K562 (cell line): ENCODE data around the gene CCR6. TPM values are rescaled to one million over a fixed set of nuclear protein-coding genes. Genes with fewer than 3 reads are reported as not detected.

Experiments used
- ATAC-seq: fragments of 200-7000 bp; cut with Tn5 transposase; 3 replicates; pipeline ENCODE4 v1.9.1; 2020; ENCODE audit warnings: moderate library complexity
- BruUV-seq: library from RNA; stranded (reverse); fragments of 400-500 nt; replicated peaks from 2 replicates; lab custom pipeline; 2021; lab: Mats Ljungman, UMichigan
- CTCF ChIA-PET: fragments of 300-600 bp; formaldehyde crosslinking; extraction: SDS; loops from one replicate; lab custom pipeline; 2021; ENCODE audit warnings: low intra/inter-chr PET ratio; lab: Yijun Ruan, JAX
- POLR2A ChIA-PET: fragments of 300-600, 350-650 bp; sonication (Branson Sonifier 250); formaldehyde crosslinking; extraction: SDS; loops from one replicate; lab custom pipeline; 2021; ENCODE audit warnings: antibody characterized with exemption, inconsistent platforms; lab: Yijun Ruan, JAX
- DNase-seq, 4 experiments: peaks; one replicate each; pipeline versions ENCODE4 v3.0.0 to v3.0.0-alpha.2; 2011 to 2018; ENCODE audit warnings: low spot score in 3 of 4, mixed read lengths in 3 of 4; ENCODE audit errors: extremely low read depth in 1 of 4
- FAIRE-seq: peaks from 2 replicates; lab custom pipeline; 2011; peaks lifted over from hg19 to GRCh38; lab: Jason Lieb, UNC
- H2AFZ ChIP-seq: 2 replicates; pipeline ENCODE4 v1.6.0; 2011; ENCODE audit warnings: low read depth, low read length, control low read depth, inconsistent platforms
- H3K27ac ChIP-seq: fragments of 200-600 bp; 3 replicates; pipeline ENCODE4 v1.8.0; 2011; ENCODE audit warnings: low read depth, mild to moderate bottlenecking, control low read depth, inconsistent platforms, low read length, moderate library complexity, mixed read lengths; ENCODE audit errors: extremely low read depth
- H3K27me3 ChIP-seq, 2 experiments: fragments of 300-600 bp in 1 of 2; 2 replicates in 1 of 2; 3 replicates in 1 of 2; pipeline versions ENCODE4 v1.6.0 to v1.8.0; 2011; ENCODE audit warnings: inconsistent platforms in 2 of 2, low read length in 2 of 2, mild to moderate bottlenecking in 1 of 2, mixed read lengths in 1 of 2, moderate library complexity in 1 of 2; ENCODE audit not compliant: control insufficient read depth in 2 of 2, insufficient read depth in 2 of 2
- H3K36me3 ChIP-seq: fragments of 300-600 bp; 3 replicates; pipeline ENCODE4 v1.8.0; 2011; ENCODE audit warnings: mild to moderate bottlenecking, low read length, inconsistent platforms; ENCODE audit not compliant: control insufficient read depth, insufficient read depth
- H3K4me1 ChIP-seq, 2 experiments: fragments of 200-600 bp in 1 of 2; replicated peaks in 1 of 2; 2 replicates in 1 of 2; 3 replicates in 1 of 2; pipeline versions ENCODE4 v1.5.1 to v1.8.0; 2011; ENCODE audit warnings: inconsistent platforms in 2 of 2, low read length in 2 of 2, mild to moderate bottlenecking in 1 of 2, mixed read lengths in 1 of 2, moderate library complexity in 1 of 2; ENCODE audit not compliant: control insufficient read depth in 2 of 2, insufficient read depth in 2 of 2
- H3K4me2 ChIP-seq: 2 replicates; pipeline ENCODE4 v1.6.1; 2011; ENCODE audit warnings: low read length, control low read depth, inconsistent platforms, mixed read lengths; ENCODE audit not compliant: insufficient read depth
- H3K4me3 ChIP-seq: fragments of 200-600 bp; sonication (generic), shearing (Covaris generic); 2 replicates; pipeline ENCODE4 v1.5.1; 2016; ENCODE audit warnings: control low read depth, inconsistent platforms
- H3K79me2 ChIP-seq: fragments of 200-600 bp; 3 replicates; pipeline ENCODE4 v1.8.0; 2011; ENCODE audit warnings: low read length, inconsistent platforms; ENCODE audit not compliant: control insufficient read depth, insufficient read depth
- H3K9ac ChIP-seq, 2 experiments: 2 replicates each; pipeline versions ENCODE4 v1.6.0 to v1.6.1; 2011; ENCODE audit warnings: low read depth in 2 of 2, low read length in 2 of 2, control low read depth in 1 of 2, inconsistent platforms in 1 of 2, mild to moderate bottlenecking in 1 of 2, mixed read lengths in 1 of 2; ENCODE audit not compliant: insufficient read depth in 1 of 2
- H3K9me1 ChIP-seq: one replicate; pipeline ENCODE4 v1.6.0; 2011; ENCODE audit warnings: inconsistent platforms, mild to moderate bottlenecking, low read length, moderate library complexity; ENCODE audit not compliant: control insufficient read depth, insufficient read depth
- H3K9me3 ChIP-seq: replicated peaks from 2 replicates; pipeline ENCODE4 v1.5.1; 2011; ENCODE audit warnings: low read depth, low read length, inconsistent platforms; ENCODE audit not compliant: control insufficient read depth, insufficient read depth
- H4K20me1 ChIP-seq: replicated peaks from 2 replicates; pipeline ENCODE4 v1.6.1; 2011; ENCODE audit warnings: low read length, inconsistent platforms, mixed read lengths; ENCODE audit not compliant: control insufficient read depth, insufficient read depth
- BCOR ChIP-seq: fragments of 450-650 bp; IDR thresholded peaks from 2 replicates; pipeline ENCODE4 v1.6.1; 2016
- BRF1 ChIP-seq: IDR thresholded peaks from 3 replicates; pipeline ENCODE4 v1.6.1; 2011; ENCODE audit warnings: borderline replicate concordance, mild to moderate bottlenecking; ENCODE audit not compliant: insufficient read length; ENCODE audit errors: extremely low read depth
- FOXM1 ChIP-seq, 2 experiments: fragments of 450-650 bp in 1 of 2; sonication (generic) in 1 of 2; formaldehyde crosslinking in 1 of 2; IDR thresholded peaks; 2 replicates each; pipeline versions ENCODE4 v1.6.1 to v1.9.0; 2017 to 2022; ENCODE audit warnings: low read depth in 2 of 2, mild to moderate bottlenecking in 2 of 2, missing genetic modification reagents in 1 of 2, moderate library complexity in 1 of 2
- ILF3 ChIP-seq: fragments of 450-650 bp; IDR thresholded peaks from 2 replicates; pipeline ENCODE4 v1.6.1; 2018; ENCODE audit warnings: antibody characterized with exemption, mild to moderate bottlenecking, moderate library complexity, borderline replicate concordance
- LEF1 ChIP-seq: fragments of 450-650 bp; IDR thresholded peaks from 2 replicates; pipeline ENCODE4 v1.6.1; 2016; ENCODE audit warnings: mild to moderate bottlenecking
- NR0B1 ChIP-seq: fragments of 450-650 bp; IDR thresholded peaks from one replicate; pipeline ENCODE4 v1.6.1; 2018; ENCODE audit warnings: mild to moderate bottlenecking, moderate library complexity; ENCODE audit not compliant: partially characterized antibody
- POU5F1 ChIP-seq: fragments of 150-350 bp; IDR thresholded peaks from 2 replicates; pipeline ENCODE4 v1.6.1; 2014; ENCODE audit warnings: borderline replicate concordance, low read length, low read depth, mild to moderate bottlenecking; ENCODE audit not compliant: partially characterized antibody
- SAFB2 ChIP-seq: fragments of 200-400 bp; formaldehyde crosslinking; IDR thresholded peaks from 2 replicates; pipeline ENCODE4 v1.6.1; 2018; ENCODE audit warnings: borderline replicate concordance, low read length, low read depth, moderate library complexity; ENCODE audit not compliant: severe bottlenecking
- SMARCA4 ChIP-seq: fragments of 450-650 bp; IDR thresholded peaks from 2 replicates; pipeline ENCODE4 v1.6.1; 2016
- ZBED1 ChIP-seq: IDR thresholded peaks from 2 replicates; pipeline ENCODE4 v1.6.1; 2014
- ZFP91 ChIP-seq: sonication (generic); formaldehyde crosslinking; IDR thresholded peaks from 2 replicates; pipeline ENCODE4 v1.8.0; 2022; ENCODE audit warnings: mild to moderate bottlenecking, missing genetic modification reagents
- ZNF431 ChIP-seq: sonication (generic); formaldehyde crosslinking; IDR thresholded peaks from 2 replicates; pipeline ENCODE4 v1.8.0; 2022; ENCODE audit warnings: mild to moderate bottlenecking, missing genetic modification reagents
- ZNF644 ChIP-seq: fragments of 200-800 bp; sonication (Bioruptor generic); IDR thresholded peaks from 2 replicates; pipeline ENCODE4 v1.6.1; 2016; ENCODE audit warnings: low read depth, missing genetic modification characterization, missing compliant biosample characterization
- ZNF717 ChIP-seq: fragments of 250-450 bp; sonication (Bioruptor Pico); IDR thresholded peaks from 2 replicates; pipeline ENCODE4 v1.5.0; 2021
- in situ Hi-C: fragments of 300-500 bp; cut with MboI; formaldehyde crosslinking; loops from 4 replicates; pipeline ENCODE4 v1.15.0; 2018; ENCODE audit warnings: inconsistent platforms, mixed read lengths
- intact Hi-C: fragments of 100-400 bp; cut with micrococcal nuclease; formaldehyde crosslinking; loops from 2 replicates; pipeline ENCODE4 v1.14.2; 2022
- polyA plus RNA-seq, 8 experiments: library from polyadenylated mRNA; depleted of rRNA in 4 of 8; stranded (reverse) in 5 of 8; unstranded in 3 of 8; fragments of >200 nt; fragmentation: Nextera tagmentation in 2 of 8; fragmentation: Illumina TruSeq in 1 of 8; extraction: Ambion mirVana in 2 of 8; extraction: Trizol in 1 of 8; gene quantifications; 2 replicates each; pipeline versions ENCODE4 v1.2.1 to v1.2.3, GENCODE V29; 2011 to 2014; ENCODE audit warnings: inconsistent platforms in 1 of 8, missing spikeins in 1 of 8
- total RNA-seq, 7 experiments: library from RNA; depleted of rRNA in 6 of 7; stranded (reverse); fragments of >200 nt in 6 of 7; fragmentation: Illumina TruSeq in 2 of 7; extraction: Trizol in 2 of 7; gene quantifications; 2 replicates each; pipeline versions ENCODE4 v1.2.1 to v1.2.3, GENCODE V29; 2011 to 2021; ENCODE audit warnings: low replicate concordance in 1 of 7

CCR6 gene
- total and polyA plus RNA-seq, 9 of the 15 experiments (the other 6 are each of a cell fraction or from before 2014, with no cell fraction given): not detected

- H3K4me2 ChIP-seq: no peak overlapping the region
- CTCF ChIA-PET: no interaction called here
- no peak for TF ChIP-seq ZNF431 (CRISPR knock-in tag)
- no peak for TF ChIP-seq BRF1
- TF ChIP-seq FOXM1 (IDR thresholded peaks at IDR 0.05; ENCODE audit: low read depth): no peak
- no peak for TF ChIP-seq FOXM1 (CRISPR knock-in tag; IDR thresholded peaks at IDR 0.05; ENCODE audit: low read depth)
- TF ChIP-seq SMARCA4: no peak
- TF ChIP-seq ZFP91 (CRISPR knock-in tag): no peak
- TF ChIP-seq ZNF717: no peak
- no peak for TF ChIP-seq ZBED1
- TF ChIP-seq BCOR: no peak
- no peak for TF ChIP-seq POU5F1
- TF ChIP-seq ILF3: no peak
- no peak for TF ChIP-seq ZNF644 (tag)
- TF ChIP-seq SAFB2: no peak
- TF ChIP-seq LEF1: no peak
- TF ChIP-seq NR0B1: no peak
- TF ChIP-seq, all 486 proteins: peak for 0
- Histone ChIP-seq H3K36me3 (no peaks in the 10 kb centered on the region), H4K20me1 (no peaks in the 10 kb centered on the region), H2AFZ (no peak overlapping the region), H3K9ac (no peak overlapping the region), H3K4me1 (no peaks in the 10 kb centered on the region), H3K27ac (no peak overlapping the region), H3K9me1 (no peaks in the 10 kb centered on the region), H3K27me3 (peaks cover 7 to 17% of the 10 kb centered on the region in 2 experiments), H3K9me3 (no peaks in the 10 kb centered on the region), H3K4me3 (no peak overlapping the region), H3K79me2 (no peaks in the 10 kb centered on the region)
- FAIRE-seq (no peak), DNase-seq (no peak), ATAC-seq (no peak)
- intact Hi-C loops (no loop called here), in situ Hi-C loops (no loop called here)
- no TSS peak for BruUV-seq
- POLR2A ChIA-PET: no interaction called here
Measured at GRCh38 chr6:167073679-167074274, 49.1 kb upstream of the CCR6 start.
